Left lobe of liver (tissue), 2 donors: ENCODE measurements around the gene AGPAT4. TPM values are rescaled to one million over a fixed set of nuclear protein-coding genes. Genes with fewer than 3 reads are reported as not detected.
"Not testable (repeated sequence)": the region's sequence is repeated elsewhere in the genome, so short reads cannot be mapped to it uniquely, and the experiment has no call there.

Source experiments
- ATAC-seq: fragments of 200-7000 bp; cut with Tn5 transposase; one replicate; pipeline ENCODE4 v1.9.1; 2020; ENCODE audit warnings: mild to moderate bottlenecking, moderate library complexity
- DNase-seq: peaks from one replicate; pipeline ENCODE4 v3.0.0-alpha.2; 2020; ENCODE audit warnings: low spot score
- total RNA-seq: library from RNA; stranded (reverse); gene quantifications from one replicate; pipeline ENCODE4 v1.2.1, GENCODE V29; 2021
- donor health status: DM: no; HTN: no; CAD: no; lungs with moderate emphysema.
- donor health status: DM: no; HTN: yes; CAD: no.

AGPAT4 gene
- total RNA-seq, 1 donor from 2014 or later: 0.88 TPM

DNA sequence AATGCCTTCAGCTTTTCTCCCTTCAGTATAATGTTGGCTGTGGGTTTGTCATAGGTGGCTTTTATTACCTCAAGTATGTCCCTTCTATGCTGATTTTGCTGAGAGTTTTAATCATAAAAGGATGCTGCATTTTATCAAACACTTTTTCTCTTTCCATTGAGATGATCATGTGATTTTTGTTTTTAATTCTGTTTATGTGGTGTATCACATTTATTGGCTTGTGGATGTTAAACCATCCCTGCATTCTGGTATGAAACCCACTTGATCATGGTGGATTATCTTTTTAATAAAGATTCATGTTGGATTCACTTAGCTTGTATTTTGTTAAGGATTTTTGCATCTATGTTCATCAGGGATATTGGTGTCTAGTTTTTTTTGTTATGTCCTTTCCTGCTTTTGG lies 150.5 kb downstream of the AGPAT4 start:
- DNase-seq, ATAC-seq: not testable (repeated sequence)

DNA sequence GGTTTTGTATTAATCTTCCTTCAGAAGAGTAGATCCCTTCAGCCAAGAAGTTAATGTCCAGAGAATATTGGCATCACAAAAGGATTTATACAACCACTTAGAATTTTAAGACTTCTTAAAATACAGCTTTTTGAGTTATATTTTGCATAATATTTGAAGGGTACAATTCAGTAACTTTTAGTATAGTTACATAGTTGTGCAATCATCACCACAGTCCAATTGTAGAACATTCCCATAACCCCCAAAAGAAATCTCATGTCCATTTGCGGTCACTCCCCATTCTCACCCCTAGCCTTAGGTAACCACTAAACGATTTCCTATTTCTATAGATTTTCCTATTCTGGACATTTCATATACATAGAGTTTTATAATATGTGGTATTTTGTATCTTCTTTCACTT lies 155.9 kb downstream of the AGPAT4 start:
- DNase-seq (no peak), ATAC-seq (no peak)

DNA sequence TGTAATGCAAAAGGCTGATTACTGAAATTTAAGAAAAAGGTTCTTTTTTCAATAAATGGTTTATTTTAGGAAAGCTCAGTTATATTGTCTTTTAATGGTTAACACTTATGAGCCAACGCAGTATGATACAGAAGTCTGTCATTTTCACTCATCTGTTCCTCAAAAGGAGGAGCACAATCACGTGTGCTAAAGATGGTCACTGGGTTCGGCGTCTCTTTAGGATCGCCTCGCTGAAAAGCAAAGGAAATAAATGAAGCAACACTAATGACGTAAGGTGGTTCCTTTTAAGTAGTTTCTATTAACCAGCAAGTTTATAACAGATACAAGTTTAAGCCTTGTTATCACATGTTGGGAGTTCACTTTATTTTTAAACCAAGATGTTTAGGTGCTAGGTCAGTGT lies 156.6 kb downstream of the AGPAT4 start:
- ATAC-seq (no peak), DNase-seq (no peak)

DNA sequence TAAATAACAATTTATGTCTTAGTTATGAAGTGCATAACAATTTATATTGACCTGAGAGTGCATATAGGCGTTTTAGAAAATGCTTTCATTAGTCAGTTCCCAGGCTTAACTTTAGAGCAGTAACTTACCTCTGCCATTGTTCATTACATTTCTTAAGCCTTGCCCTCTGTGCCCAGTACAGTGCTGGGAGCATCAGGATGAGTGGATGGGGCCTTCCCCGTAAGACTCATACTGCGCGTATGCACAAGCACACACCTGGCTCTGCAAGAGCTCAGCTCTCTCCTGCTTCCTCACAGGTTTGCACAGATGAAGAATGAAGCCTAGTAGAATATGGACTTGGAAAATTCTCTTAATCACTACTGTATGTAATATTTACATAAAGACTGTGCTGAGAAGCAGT lies 157.3 kb downstream of the AGPAT4 start:
- ATAC-seq (no peak), DNase-seq (no peak)

DNA sequence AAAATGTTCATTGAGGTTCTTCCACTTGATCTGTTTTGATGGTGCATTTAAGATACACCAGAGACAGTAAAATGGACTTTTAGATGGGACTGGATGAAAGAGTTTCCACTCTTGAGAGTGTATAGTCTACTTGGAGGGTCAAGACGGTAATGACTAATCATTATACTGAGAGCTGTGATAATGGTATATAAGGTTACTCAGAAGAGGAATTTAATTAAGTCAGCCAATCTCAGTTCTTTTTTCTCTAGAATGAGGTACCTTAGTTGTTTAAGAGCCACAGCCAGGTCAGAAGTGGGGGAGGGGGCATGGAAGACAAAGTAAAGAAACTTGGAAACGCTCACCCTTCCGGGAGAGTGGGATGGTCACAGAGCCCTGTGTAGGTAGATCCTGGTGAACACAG lies 158.4 kb downstream of the AGPAT4 start:
- ATAC-seq: no peak
- DNase-seq: no peak

DNA sequence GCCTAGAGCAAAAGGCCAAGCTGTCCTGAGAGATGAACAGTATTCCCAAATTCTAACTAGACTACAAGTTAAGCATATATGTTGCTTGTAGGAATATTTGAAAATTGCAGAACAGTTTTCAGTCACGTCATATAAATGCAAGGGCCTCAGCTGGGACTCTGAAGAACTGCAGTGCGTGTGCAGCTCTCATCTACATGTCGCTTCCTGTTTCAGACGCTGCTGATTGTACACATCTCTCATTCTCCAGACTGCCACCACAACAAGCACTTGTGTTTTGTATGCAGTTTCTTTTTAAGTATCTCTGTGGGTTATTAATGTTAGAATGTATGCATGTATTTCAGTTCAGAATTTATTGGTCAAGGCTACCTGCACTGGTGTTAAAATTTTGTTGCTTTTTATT lies 162.6 kb downstream of the AGPAT4 start:
- ATAC-seq (no peak), DNase-seq (no peak)

DNA sequence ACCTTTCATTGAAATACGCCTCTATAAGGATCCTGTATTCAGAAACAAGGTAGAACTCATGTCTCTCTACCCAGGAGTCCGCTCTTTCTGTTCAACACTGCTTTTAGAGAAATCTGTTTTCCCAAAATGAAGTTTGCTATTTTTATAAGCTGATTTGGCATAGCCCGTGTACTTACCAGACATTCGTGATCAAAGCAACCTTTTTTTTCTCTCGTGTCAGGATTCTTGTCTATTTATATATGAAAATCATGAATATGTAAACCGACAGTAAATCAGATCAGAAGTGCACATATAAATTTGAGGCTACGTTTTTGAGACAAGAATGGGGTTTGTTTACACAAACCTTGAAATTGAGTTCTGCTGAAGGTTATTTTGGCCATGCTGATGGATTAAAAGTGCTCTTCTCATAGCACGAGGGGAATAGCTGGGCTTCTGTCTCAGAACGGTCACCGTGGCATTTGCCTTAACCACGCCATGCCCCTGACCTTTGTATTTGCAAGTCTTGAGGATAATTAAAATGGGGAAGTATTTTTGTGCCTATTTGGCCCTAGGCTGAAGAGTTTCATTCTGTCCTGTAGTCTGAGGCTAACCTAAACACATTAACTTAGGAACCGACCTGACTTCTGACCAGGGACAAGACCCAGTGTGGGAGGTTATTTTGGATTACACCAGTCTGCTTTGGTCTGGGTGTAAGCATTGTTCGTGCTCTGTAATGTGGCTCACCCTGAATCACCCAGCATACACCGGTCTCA lies 163.7 kb downstream of the AGPAT4 start:
- ATAC-seq: no peak

DNA sequence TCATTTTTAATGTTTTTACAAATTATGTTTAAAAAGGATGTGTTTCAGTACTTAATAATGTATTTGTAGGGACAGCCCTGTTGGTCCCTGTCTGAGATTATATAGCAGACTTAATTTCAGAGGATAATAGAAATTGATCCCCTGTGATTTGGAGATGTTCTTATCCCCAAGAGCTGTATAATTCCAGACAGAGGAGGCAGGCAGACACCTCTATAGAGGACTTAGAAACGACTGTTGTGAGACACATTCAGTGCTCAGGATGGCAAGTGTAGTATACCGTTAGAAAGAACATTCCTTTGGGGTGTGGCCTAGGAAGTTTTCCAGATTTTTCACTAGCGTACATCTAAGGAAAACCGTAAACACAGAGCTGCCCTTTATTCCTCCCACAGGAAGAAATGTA lies 164.5 kb downstream of the AGPAT4 start:
- DNase-seq: no peak

More for the DNA sequence above, 163.7 kb downstream of the AGPAT4 start:
- no peak for DNase-seq

DNA sequence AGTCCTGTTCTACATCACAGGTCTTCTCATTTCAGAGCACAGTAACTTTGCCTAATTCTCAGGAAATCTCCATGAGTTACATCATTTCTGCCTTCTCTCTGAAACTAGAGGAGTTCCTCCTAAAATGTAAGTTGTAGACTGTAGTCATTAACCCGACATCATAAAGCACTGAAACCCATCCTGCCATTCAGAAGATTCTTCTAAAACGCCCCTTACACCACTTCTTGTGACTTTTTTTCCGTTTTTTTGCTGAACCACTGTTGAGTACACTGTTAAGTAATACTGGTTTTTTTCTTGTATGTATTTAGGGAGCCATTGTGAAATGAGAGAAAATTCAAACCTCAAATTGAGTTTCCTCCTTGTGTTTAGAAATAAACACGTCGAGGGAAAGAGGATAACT lies 164.9 kb downstream of the AGPAT4 start:
- DNase-seq (no peak), ATAC-seq (no peak)

More for the DNA sequence above, 164.5 kb downstream of the AGPAT4 start:
- no peak for ATAC-seq

DNA sequence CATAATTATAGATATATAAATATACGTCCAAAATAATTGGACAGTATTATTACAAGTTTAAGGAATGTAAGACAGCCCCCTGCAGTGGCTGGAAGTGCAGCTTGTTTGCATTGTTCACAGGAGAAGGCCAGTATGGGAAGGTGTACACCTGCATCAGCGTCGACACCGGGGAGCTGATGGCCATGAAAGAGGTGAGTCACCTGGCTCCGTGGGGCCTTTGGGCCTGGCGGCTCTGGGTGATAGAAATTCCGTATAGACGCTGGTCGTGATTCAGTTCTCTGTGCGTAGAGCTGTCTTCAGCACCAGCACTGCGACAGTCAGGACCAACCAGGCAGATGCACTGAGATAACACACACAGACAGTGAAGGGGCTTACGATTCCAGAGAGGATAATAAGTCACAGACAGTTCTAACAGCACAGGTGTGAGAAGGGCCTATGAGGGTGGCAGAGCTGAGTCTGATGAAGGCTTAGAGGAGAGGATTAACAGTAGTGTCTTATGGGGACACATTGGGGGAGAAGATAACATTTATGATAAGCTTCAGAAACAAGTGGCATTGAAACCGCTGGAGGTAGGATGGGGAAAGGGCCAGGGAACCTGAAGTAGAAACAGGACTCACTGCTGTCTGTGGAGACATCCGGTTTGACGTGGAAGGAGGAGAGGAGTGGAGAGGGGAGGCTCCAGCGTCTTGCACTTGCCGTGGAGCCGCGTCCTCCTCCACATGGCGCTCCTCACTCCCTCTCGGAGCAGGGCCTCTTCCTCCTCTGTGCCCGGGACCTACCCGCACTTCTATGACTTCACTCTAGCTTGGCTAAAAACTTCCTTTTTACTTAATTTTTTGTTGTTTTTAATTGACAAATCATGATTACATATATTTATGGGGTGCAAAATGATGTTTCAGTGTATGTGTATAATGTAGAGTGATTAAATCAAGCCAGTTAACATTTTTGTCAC lies 165.8 kb downstream of the AGPAT4 start:
- DNase-seq: no peak

DNA sequence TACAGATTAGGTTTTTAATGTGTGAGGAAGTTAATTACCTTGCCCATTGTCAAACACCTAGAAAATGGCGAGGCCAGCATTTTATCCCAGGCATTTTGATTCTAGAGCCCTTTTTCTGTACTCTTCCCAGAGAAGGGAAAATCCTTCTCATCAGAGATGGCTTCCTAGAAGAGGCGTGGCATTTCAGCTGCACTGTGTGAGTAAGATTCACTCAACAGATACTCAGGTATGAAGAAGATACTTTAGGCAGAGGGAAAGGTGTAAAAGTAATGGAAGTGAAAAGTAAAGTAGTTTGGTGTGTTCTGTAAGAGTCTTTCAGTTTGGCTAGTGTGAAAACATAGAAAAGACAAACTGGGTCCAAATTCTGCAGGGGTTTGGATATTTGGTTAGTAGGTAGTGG lies 168.5 kb downstream of the AGPAT4 start:
- DNase-seq: no peak
- ATAC-seq: no peak

More for the DNA sequence above, 165.8 kb downstream of the AGPAT4 start:
- ATAC-seq: no peak

DNA sequence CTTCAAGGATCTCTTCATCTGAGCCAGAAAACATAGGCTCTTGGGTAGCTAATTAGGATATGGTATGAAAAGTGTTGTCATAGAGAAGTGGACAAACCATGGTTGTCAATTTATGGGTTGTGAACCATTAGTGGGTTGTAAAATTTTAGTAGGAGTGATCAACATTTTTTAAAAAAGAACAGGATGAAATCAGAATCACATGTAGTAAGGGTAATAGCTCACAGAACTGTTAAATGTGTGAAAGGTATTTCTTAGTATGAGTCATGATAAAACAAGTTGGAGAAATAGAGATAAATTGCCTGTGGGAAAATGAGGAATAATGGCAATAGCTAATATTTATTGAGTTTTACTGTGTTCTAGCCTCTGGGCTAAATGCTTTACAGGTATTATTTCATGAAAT lies 168.9 kb downstream of the AGPAT4 start:
- ATAC-seq (no peak), DNase-seq (no peak)

DNA sequence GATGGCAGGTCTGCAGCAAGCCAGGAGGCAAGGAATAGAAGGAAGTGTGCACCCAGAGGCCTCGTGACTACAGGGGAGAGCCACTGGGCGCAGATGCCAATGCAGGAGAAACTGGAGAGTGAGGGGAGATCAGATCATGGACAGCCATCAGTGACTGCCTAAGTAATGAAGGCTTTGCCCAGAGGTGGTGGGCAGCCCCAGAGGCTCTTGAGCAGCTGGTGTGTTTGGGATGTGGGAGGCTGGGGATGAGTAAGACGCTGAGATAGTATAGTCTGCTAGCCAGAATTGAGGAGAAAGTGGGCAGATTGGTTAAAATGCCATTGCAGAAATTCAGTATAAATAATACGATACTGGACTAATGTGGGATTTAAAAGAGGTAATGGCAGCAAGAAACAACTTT lies 170.4 kb downstream of the AGPAT4 start:
- ATAC-seq: no peak
- DNase-seq: no peak

DNA sequence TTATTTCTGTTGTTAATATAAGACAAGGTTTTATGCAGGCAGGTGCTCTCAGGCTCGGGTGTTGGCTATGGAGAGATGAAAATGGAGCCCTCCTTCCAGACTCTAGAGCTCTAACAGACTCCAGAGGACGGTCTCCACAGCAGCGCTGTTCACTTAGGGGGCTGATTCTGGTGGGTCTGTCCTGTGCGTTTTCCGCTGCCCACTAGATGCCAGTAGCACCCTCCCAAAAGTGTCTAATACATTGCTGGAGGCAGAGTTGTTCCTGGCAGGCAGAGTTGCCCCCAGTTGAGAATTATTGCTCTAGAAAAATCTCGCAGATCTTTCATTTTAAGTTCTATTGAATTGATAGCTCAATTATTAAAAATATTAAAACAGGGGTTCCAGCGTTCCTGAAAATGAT lies 172.3 kb downstream of the AGPAT4 start:
- ATAC-seq: no peak
- no peak for DNase-seq

DNA sequence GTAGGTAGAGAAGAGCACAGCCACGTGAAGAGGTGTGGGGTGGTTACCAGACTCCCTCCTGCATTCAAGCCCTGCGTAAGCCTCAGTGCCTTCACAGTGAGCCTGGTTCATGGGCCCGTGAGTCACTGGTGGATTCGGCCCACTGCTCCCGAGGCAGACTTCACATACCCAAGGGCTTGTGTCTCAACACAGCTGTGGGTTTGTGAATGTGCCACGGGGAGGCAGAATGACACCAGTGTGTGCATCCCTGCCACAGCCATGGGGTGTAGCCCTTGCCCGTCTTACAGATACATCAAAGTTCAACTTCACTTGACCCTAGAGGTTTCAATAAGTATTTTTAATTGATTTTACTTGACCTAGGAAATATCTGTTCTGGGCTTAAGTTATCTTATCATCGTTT lies 173.8 kb downstream of the AGPAT4 start:
- DNase-seq (no peak), ATAC-seq (peak; percentile 29)

DNA sequence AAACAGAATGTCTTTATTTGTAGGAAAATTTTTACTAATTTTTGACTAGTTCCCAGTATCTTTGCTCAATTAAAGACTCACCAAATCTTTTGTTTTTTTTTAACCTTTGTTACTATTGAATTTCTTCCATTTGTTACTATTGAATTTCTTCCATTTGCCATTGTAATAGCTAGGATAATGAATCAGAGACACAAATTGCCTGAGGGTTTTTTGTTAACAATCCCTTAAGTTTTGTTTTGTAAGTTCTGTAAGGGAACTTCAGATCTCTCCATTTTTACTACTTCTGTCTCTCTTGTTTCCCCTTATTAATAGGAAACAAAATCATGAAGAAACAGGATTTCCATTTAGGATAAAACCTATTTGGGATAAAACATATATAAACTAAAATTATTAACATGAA lies 177.9 kb downstream of the AGPAT4 start:
- ATAC-seq (no peak), DNase-seq (no peak)

DNA sequence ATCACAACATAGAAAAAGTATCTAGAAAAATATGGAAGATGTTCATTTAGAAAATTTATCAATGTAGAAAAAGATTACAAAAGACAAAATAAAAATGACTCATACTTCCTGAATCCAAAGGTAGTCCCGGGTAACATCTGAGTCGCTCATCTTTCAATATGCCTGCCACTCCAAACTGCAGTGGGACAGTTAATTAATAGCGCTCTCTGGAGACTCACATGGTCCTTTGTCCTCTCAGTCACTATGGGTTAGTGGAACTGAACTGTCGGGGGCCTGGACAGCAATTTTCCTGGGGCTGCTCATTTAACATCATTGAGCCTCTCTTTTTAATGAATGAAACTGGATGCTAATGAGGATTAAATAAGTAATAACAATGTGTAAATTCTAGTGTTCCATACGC lies 178.9 kb downstream of the AGPAT4 start:
- ATAC-seq (no peak), DNase-seq (no peak)

DNA sequence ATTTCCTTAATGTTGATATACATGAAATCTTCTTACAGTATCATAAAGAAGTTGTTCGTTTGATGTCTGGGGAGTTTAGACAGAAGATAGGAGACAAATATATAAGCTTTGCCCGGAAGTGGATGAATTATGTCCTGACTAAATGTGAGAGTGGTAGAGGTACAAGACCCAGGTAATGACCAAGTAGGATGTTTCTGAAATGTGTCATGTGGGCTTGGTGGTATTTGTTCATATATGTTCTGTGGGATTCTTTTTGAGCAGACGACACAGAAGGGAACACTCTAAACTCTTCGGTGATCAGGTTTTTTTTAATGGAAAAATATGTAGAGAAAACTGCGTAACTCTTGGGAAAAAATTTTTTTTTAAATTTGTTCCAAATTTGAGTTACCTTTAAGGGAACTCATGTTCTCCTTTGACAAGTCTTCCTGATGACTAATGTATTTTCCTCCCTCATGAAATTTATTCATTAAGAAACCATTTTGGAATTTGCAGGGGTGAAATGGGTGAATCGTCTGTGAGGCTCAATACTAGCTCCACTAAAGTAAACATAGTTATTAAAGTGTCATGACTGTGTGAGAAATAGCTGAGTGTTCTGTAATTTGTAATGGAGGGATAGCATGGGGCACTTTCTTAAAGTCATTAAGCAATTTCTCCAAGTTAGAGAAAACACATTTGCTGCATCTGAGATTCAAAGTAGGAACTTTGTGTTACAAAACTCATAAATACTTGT lies 181.7 kb downstream of the AGPAT4 start:
- ATAC-seq (no peak), DNase-seq (no peak)

DNA sequence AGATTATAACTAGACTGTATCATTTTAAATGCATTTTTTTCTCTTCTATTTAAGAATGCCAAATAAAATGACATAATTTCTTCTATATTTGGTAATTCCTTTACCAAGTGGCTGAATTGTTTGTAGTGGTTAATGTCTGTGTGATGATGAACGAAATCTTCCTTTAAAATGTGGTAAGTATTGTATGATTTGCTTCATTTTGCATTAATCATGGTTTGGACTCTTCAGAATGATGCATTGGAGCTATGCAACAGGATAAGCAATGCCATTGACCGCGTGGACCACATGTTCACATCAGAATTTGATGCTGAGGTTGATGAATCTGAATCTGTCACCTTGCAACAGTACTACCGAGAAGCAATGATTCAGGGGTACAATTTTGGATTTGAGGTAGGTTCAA lies 182.7 kb downstream of the AGPAT4 start:
- DNase-seq: no peak
- ATAC-seq: no peak

DNA sequence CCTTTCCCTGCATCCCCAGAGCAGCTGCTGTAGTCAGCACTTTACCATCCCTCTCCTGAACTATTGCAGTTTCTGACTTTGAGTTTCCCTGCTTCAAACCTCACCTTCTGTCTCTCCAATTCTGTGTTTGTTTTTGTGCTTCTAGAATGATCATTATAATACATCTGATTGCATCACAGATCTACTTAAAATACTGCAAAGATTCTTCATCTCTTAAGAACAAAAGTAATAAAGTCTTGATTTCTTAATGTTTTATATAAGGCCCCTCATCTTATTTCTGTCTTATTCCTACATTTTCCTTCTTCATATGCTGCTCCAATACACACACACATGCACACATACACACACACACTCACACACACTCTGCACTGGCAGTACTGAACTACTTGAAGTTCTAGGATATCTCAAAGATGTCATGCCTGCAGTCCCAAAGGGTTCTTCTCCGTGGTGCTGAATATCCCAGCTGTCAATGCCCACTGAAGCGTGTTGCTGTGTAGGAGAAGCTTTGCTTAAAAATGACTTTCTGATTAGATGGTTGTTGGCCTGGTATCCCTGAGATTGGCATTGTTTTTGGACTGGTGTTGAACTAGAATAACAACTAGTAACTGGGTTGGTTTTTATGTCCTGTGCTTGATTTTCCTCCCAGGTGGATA lies 185.1 kb downstream of the AGPAT4 start:
- DNase-seq (no peak), ATAC-seq (no peak)

DNA sequence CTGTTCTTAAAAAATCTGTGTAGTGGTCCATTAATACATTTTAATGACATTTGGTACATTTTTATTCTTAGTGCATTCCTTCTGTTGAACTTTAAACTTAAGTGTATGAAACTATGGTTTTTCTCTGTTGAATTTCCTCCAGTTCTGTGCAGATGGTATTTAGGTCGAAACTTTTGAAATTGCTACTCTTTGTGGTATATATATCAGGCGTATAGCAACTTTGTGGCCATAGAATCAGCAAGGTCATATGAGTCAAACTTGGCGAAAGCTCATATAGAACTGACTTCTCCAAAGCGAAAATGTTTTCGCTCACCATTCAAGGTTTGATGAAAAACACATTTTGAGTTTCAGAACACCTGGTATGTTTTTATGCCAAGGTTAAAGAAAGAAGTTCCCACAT lies 188.6 kb downstream of the AGPAT4 start:
- no peak for DNase-seq
- ATAC-seq: no peak
